ENCODE measurements around the gene ADRM1.

Gene ADRM1

GRCh38 chr20:62321521-62321948, 18.7 kb downstream of the ADRM1 start:
- H4K20me1 ChIP-seq (ENCODE audit: low read depth, low read length) = no peaks in the 10 kb centered on the region
- no peaks in the 10 kb centered on the region for H3K79me2 ChIP-seq (ENCODE audit: insufficient read depth, low read length)
- no peaks in the 10 kb centered on the region for H3K27me3 ChIP-seq (ENCODE audit: low read length)
- no peak overlapping the region for H3K4me2 ChIP-seq (ENCODE audit: low read depth, low read length, poor library complexity, severe bottlenecking)
- H3K9ac ChIP-seq (ENCODE audit: low read length) = no peak overlapping the region
- H3K9me3 ChIP-seq (ENCODE audit: insufficient read depth, low read length) = no peaks in the 10 kb centered on the region
- H2AFZ ChIP-seq (ENCODE audit: low read depth, low read length, severe bottlenecking) = no peak overlapping the region
- no peak for TF ChIP-seq CTCF (IDR thresholded peaks at IDR 0.05; ENCODE audit: insufficient read depth, low read length, poor library complexity, severe bottlenecking)
- no peak for TF ChIP-seq EZH2phosphoT487 (conservative IDR thresholded peaks at IDR 0.05; ENCODE audit: low read length)
- no peaks in the 10 kb centered on the region; the same call in 1 of the 2 replicates for H3F3A ChIP-seq (ENCODE audit: insufficient read depth)
- H3K27ac ChIP-seq (ENCODE audit: low read depth, low read length) = no peak overlapping the region
- H3K9me2 ChIP-seq (replicated peaks; ENCODE audit: insufficient read depth, low read length) = no peaks in the 10 kb centered on the region
- H3K36me3 ChIP-seq (ENCODE audit: low read length) = no peaks in the 10 kb centered on the region
- no peak overlapping the region for H3K4me3 ChIP-seq (ENCODE audit: insufficient read depth, low read length, poor library complexity, severe bottlenecking)

- no peak overlapping the region for H3K4me3 ChIP-seq (ENCODE audit: insufficient read depth, low read length, poor library complexity, severe bottlenecking)
- H3F3A ChIP-seq (ENCODE audit: insufficient read depth) = no peaks in the 10 kb centered on the region; the same call in 1 of the 2 replicates
- no peaks in the 10 kb centered on the region for H3K9me2 ChIP-seq (replicated peaks; ENCODE audit: insufficient read depth, low read length)
- H3K9me3 ChIP-seq (ENCODE audit: insufficient read depth, low read length) = no peaks in the 10 kb centered on the region
- H3K36me3 ChIP-seq (ENCODE audit: low read length) = no peaks in the 10 kb centered on the region
- no peak overlapping the region for H3K4me2 ChIP-seq (ENCODE audit: low read depth, low read length, poor library complexity, severe bottlenecking)
- H3K27me3 ChIP-seq (ENCODE audit: low read length) = no peaks in the 10 kb centered on the region
- H3K79me2 ChIP-seq (ENCODE audit: insufficient read depth, low read length) = no peaks in the 10 kb centered on the region
- H3K27ac ChIP-seq (ENCODE audit: low read depth, low read length) = no peak overlapping the region
- no peak overlapping the region for H3K9ac ChIP-seq (ENCODE audit: low read length)
- no peaks in the 10 kb centered on the region for H4K20me1 ChIP-seq (ENCODE audit: low read depth, low read length)
- H2AFZ ChIP-seq (ENCODE audit: low read depth, low read length, severe bottlenecking) = no peak overlapping the region
- no peak for TF ChIP-seq EZH2phosphoT487 (conservative IDR thresholded peaks at IDR 0.05; ENCODE audit: low read length)
Measured at GRCh38 chr20:62321975-62322374, 19.2 kb downstream of the ADRM1 start.

- H4K20me1 ChIP-seq (ENCODE audit: low read depth, low read length) = no peaks in the 10 kb centered on the region
- H3K4me2 ChIP-seq (ENCODE audit: low read depth, low read length, poor library complexity, severe bottlenecking) = no peak overlapping the region
- H3K4me3 ChIP-seq (ENCODE audit: insufficient read depth, low read length, poor library complexity, severe bottlenecking) = no peak overlapping the region
- no peaks in the 10 kb centered on the region for H3K9me3 ChIP-seq (ENCODE audit: insufficient read depth, low read length)
- H3F3A ChIP-seq (ENCODE audit: insufficient read depth) = no peaks in the 10 kb centered on the region; the same call in 1 of the 2 replicates
- no peaks in the 10 kb centered on the region for H3K36me3 ChIP-seq (ENCODE audit: low read length)
- no peak overlapping the region for H2AFZ ChIP-seq (ENCODE audit: low read depth, low read length, severe bottlenecking)
- H3K27ac ChIP-seq (ENCODE audit: low read depth, low read length) = no peak overlapping the region
- TF ChIP-seq CTCF (IDR thresholded peaks at IDR 0.05; ENCODE audit: insufficient read depth, low read length, poor library complexity, severe bottlenecking) (no peak), EZH2phosphoT487 (conservative IDR thresholded peaks at IDR 0.05; ENCODE audit: low read length) (no peak)
- no peaks in the 10 kb centered on the region for H3K79me2 ChIP-seq (ENCODE audit: insufficient read depth, low read length)
- no peaks in the 10 kb centered on the region for H3K9me2 ChIP-seq (replicated peaks; ENCODE audit: insufficient read depth, low read length)
- H3K9ac ChIP-seq (ENCODE audit: low read length) = no peak overlapping the region
- no peaks in the 10 kb centered on the region for H3K27me3 ChIP-seq (ENCODE audit: low read length)
Measured at GRCh38 chr20:62322492-62323041, 19.8 kb downstream of the ADRM1 start.

- H3K36me3 ChIP-seq (ENCODE audit: low read length) = no peaks in the 10 kb centered on the region
- H3K9me3 ChIP-seq (ENCODE audit: insufficient read depth, low read length) = no peaks in the 10 kb centered on the region
- TF ChIP-seq EZH2phosphoT487 (conservative IDR thresholded peaks at IDR 0.05; ENCODE audit: low read length) (no peak), CTCF (IDR thresholded peaks at IDR 0.05; ENCODE audit: insufficient read depth, low read length, poor library complexity, severe bottlenecking) (no peak)
- H3K4me3 ChIP-seq (ENCODE audit: insufficient read depth, low read length, poor library complexity, severe bottlenecking) = no peak overlapping the region
- no peak overlapping the region for H3K9ac ChIP-seq (ENCODE audit: low read length)
- no peak overlapping the region for H2AFZ ChIP-seq (ENCODE audit: low read depth, low read length, severe bottlenecking)
- no peak overlapping the region for H3K4me2 ChIP-seq (ENCODE audit: low read depth, low read length, poor library complexity, severe bottlenecking)
- H3K27me3 ChIP-seq (ENCODE audit: low read length) = no peaks in the 10 kb centered on the region
- H3K9me2 ChIP-seq (replicated peaks; ENCODE audit: insufficient read depth, low read length) = no peaks in the 10 kb centered on the region
- H4K20me1 ChIP-seq (ENCODE audit: low read depth, low read length) = no peaks in the 10 kb centered on the region
- no peaks in the 10 kb centered on the region for H3K79me2 ChIP-seq (ENCODE audit: insufficient read depth, low read length)
- H3F3A ChIP-seq (ENCODE audit: insufficient read depth) = no peaks in the 10 kb centered on the region; the same call in 1 of the 2 replicates
- no peak overlapping the region for H3K27ac ChIP-seq (ENCODE audit: low read depth, low read length)
Measured at GRCh38 chr20:62323146-62323979, 20.6 kb downstream of the ADRM1 start.

Data from SU-DHL-6 (cell line).